HEK293 (cell line): ENCODE results near the gene MUC22.

ENCODE experiments used
- CTCF ChIA-PET: fragments of 350-600 bp; formaldehyde crosslinking; extraction: SDS; loops from one replicate; lab custom pipeline; 2021; ENCODE audit warnings: antibody characterized with exemption; lab: Yijun Ruan, JAX
- POLR2A ChIA-PET: fragments of 300-600 bp; formaldehyde crosslinking; extraction: SDS; loops from one replicate; lab custom pipeline; 2020; ENCODE audit warnings: antibody characterized with exemption, inconsistent platforms; lab: Yijun Ruan, JAX
- H3K27ac ChIP-seq: fragments of 200-500 bp; sonication (Bioruptor generic); 2 replicates; pipeline ENCODE4 v1.5.1; 2014; ENCODE audit warnings: low read depth, low read length, control low read depth, inconsistent platforms; ENCODE audit errors: extremely low read depth
- H3K36me3 ChIP-seq, 2 experiments: fragments of 200-500 bp in 1 of 2; sonication (Bioruptor generic) in 1 of 2; 1 replicate in 1 of 2; 2 replicates in 1 of 2; pipeline ENCODE4 v1.5.1; 2014 to 2017; ENCODE audit warnings: inconsistent platforms in 2 of 2, low read length in 2 of 2; ENCODE audit not compliant: control insufficient read depth in 2 of 2, insufficient read depth in 1 of 2
- H3K4me1 ChIP-seq: fragments of 200-500 bp; sonication (Bioruptor generic); 2 replicates; pipeline ENCODE4 v1.5.1; 2014; ENCODE audit warnings: mild to moderate bottlenecking, low read length, inconsistent platforms; ENCODE audit not compliant: control insufficient read depth, insufficient read depth
- H3K4me3 ChIP-seq: 2 replicates; pipeline ENCODE4 v1.5.1; 2011; ENCODE audit warnings: low read depth, mild to moderate bottlenecking, control low read depth, low read length, moderate library complexity
- H3K9me3 ChIP-seq: fragments of 200-500 bp; sonication (Bioruptor generic); 2 replicates; pipeline ENCODE4 v1.5.1; 2014; ENCODE audit warnings: low read depth, low read length, inconsistent platforms; ENCODE audit not compliant: control insufficient read depth, insufficient read depth
- KLF16 ChIP-seq: fragments of 450-650 bp; formaldehyde crosslinking; IDR thresholded peaks from 2 replicates; pipeline ENCODE4 v1.5.1; 2017; ENCODE audit warnings: missing biosample characterization, missing genetic modification characterization
- PBX3 ChIP-seq: sonication (generic); formaldehyde crosslinking; IDR thresholded peaks from 2 replicates; pipeline ENCODE4 v1.8.1; 2022; ENCODE audit warnings: mild to moderate bottlenecking, moderate library complexity, missing genetic modification reagents
- PRDM1 ChIP-seq: fragments of 450-650 bp; formaldehyde crosslinking; IDR thresholded peaks from 2 replicates; pipeline ENCODE4; 2016; ENCODE audit warnings: missing biosample characterization, missing genetic modification characterization
- PRDM6 ChIP-seq: fragments of 450-650 bp; formaldehyde crosslinking; IDR thresholded peaks from 2 replicates; pipeline ENCODE4 v1.5.1; 2017; ENCODE audit warnings: missing biosample characterization, missing genetic modification characterization
- ZBTB17 ChIP-seq: fragments of 450-650 bp; formaldehyde crosslinking; IDR thresholded peaks from 2 replicates; pipeline ENCODE4 v1.5.1; 2016; ENCODE audit warnings: missing biosample characterization, missing genetic modification characterization
- ZNF112 ChIP-seq: fragments of 450-650 bp; formaldehyde crosslinking; IDR thresholded peaks from 2 replicates; pipeline ENCODE4 v1.5.0; 2017; ENCODE audit warnings: missing biosample characterization, missing genetic modification characterization
- ZNF148 ChIP-seq: fragments of 450-650 bp; formaldehyde crosslinking; IDR thresholded peaks from 2 replicates; pipeline ENCODE4 v1.5.0; 2017; ENCODE audit warnings: missing biosample characterization, missing genetic modification characterization, borderline replicate concordance
- ZNF223 ChIP-seq: fragments of 450-650 bp; formaldehyde crosslinking; IDR thresholded peaks from 2 replicates; pipeline ENCODE4 v1.5.1; 2016; ENCODE audit warnings: missing biosample characterization, missing genetic modification characterization
- ZNF366 ChIP-seq: fragments of 450-650 bp; formaldehyde crosslinking; conservative IDR thresholded peaks from 2 replicates; pipeline ENCODE4 v1.5.1; 2016; ENCODE audit warnings: missing biosample characterization, missing genetic modification characterization
- ZNF404 ChIP-seq: fragments of 450-650 bp; formaldehyde crosslinking; IDR thresholded peaks from 2 replicates; pipeline ENCODE4 v1.5.1; 2017; ENCODE audit warnings: missing biosample characterization, missing genetic modification characterization
- ZNF48 ChIP-seq: fragments of 450-650 bp; formaldehyde crosslinking; IDR thresholded peaks from 2 replicates; pipeline ENCODE4 v1.5.1; 2016; ENCODE audit warnings: missing biosample characterization, missing genetic modification characterization
- ZNF549 ChIP-seq: fragments of 450-650 bp; IDR thresholded peaks from 2 replicates; pipeline ENCODE4 v1.5.1; 2018; ENCODE audit warnings: missing biosample characterization, missing genetic modification characterization, mild to moderate bottlenecking, inconsistent platforms, moderate library complexity
- ZNF571 ChIP-seq: fragments of 450-650 bp; formaldehyde crosslinking; IDR thresholded peaks from 2 replicates; pipeline ENCODE4 v1.5.0; 2017; ENCODE audit warnings: missing biosample characterization, missing genetic modification characterization
- ZNF621 ChIP-seq: fragments of 450-650 bp; formaldehyde crosslinking; IDR thresholded peaks from 2 replicates; pipeline ENCODE4 v1.5.1; 2017; ENCODE audit warnings: missing biosample characterization, missing genetic modification characterization
- ZNF645 ChIP-seq: fragments of 450-650 bp; formaldehyde crosslinking; IDR thresholded peaks from 2 replicates; pipeline ENCODE4; 2016; ENCODE audit warnings: missing biosample characterization, missing genetic modification characterization
- ZNF654 ChIP-seq: fragments of 450-650 bp; formaldehyde crosslinking; IDR thresholded peaks from 2 replicates; pipeline ENCODE4 v1.5.1; 2016; ENCODE audit warnings: low read depth, missing biosample characterization, missing genetic modification characterization
- ZNF664 ChIP-seq: fragments of 450-650 bp; formaldehyde crosslinking; IDR thresholded peaks from 2 replicates; pipeline ENCODE4 v1.5.1; 2016; ENCODE audit warnings: missing biosample characterization, missing genetic modification characterization
- ZNF701 ChIP-seq: fragments of 450-650 bp; formaldehyde crosslinking; IDR thresholded peaks from 2 replicates; pipeline ENCODE4 v1.5.1; 2016; ENCODE audit warnings: missing biosample characterization, missing genetic modification characterization
- ZNF768 ChIP-seq: fragments of 450-650 bp; formaldehyde crosslinking; IDR thresholded peaks from 2 replicates; pipeline ENCODE4 v1.5.1; 2018; ENCODE audit warnings: missing biosample characterization, mild to moderate bottlenecking, missing genetic modification characterization

The MUC22 gene

GRCh38 chr6:31040801-31041200 is 30.5 kb downstream of the MUC22 start:
- POLR2A ChIA-PET = no interaction called here
- CTCF ChIA-PET = interaction anchor here (0.6 to 3.4 kb wide), 6 partner anchors 8 to 604 kb away, joined by 3 to 18 read pairs (median 8); no protein-coding TSS in a partner anchor
- H3K4me3 ChIP-seq = no peak overlapping the region
- H3K4me1 ChIP-seq = no peaks in the 10 kb centered on the region
- no peaks in the 10 kb centered on the region for H3K36me3 ChIP-seq
- no peaks in the 10 kb centered on the region for H3K9me3 ChIP-seq
- TF ChIP-seq PRDM6 (tag by site-specific recombination) (no peak), ZNF571 (tag by site-specific recombination) (no peak), ZNF223 (tag by site-specific recombination) (no peak), PRDM1 (no peak), ZNF621 (tag by site-specific recombination) (no peak)
- H3K27ac ChIP-seq = no peak overlapping the region

GRCh38 chr6:31041372-31041974 is 31.2 kb downstream of the MUC22 start:
- Histone ChIP-seq H3K4me3 (no peak overlapping the region), H3K4me1 (no peaks in the 10 kb centered on the region), H3K9me3 (no peaks in the 10 kb centered on the region), H3K36me3 (no peaks in the 10 kb centered on the region), H3K27ac (no peak overlapping the region)
- ChIA-PET POLR2A (no interaction called here), CTCF (interaction anchor here (0.6 to 3.4 kb wide), 7 partner anchors 12 to 604 kb away, joined by 3 to 18 read pairs (median 7); no protein-coding TSS in a partner anchor)
- TF ChIP-seq ZNF148 (tag by site-specific recombination) = no peak

GRCh38 chr6:31042806-31043205 is 32.5 kb downstream of the MUC22 start:
- POLR2A ChIA-PET = interaction anchor here (0.7 kb wide), 1 partner anchor 61 kb away, joined by 5 read pairs; no protein-coding TSS in a partner anchor

GRCh38 chr6:31048099-31048498 is 37.8 kb downstream of the MUC22 start:
- H3K4me3 ChIP-seq = no peak overlapping the region
- no peak for TF ChIP-seq ZNF645
- no peak for TF ChIP-seq ZNF112 (tag by site-specific recombination)
- no peak for TF ChIP-seq ZNF404 (tag by site-specific recombination)
- TF ChIP-seq ZNF549 (tag by site-specific recombination) = no peak
- no peak for TF ChIP-seq ZNF768 (tag by site-specific recombination)
- no peak for TF ChIP-seq KLF16
- TF ChIP-seq ZNF701 = no peak
- no peak for TF ChIP-seq ZNF366 (tag by site-specific recombination)
- no peaks in the 10 kb centered on the region for H3K4me1 ChIP-seq
- no peaks in the 10 kb centered on the region for H3K9me3 ChIP-seq
- no peak overlapping the region for H3K27ac ChIP-seq
- ChIA-PET CTCF (interaction anchor here (0.6 to 1.8 kb wide), 8 partner anchors 10 to 1207 kb away, joined by 3 to 9 read pairs (median 4); no protein-coding TSS in a partner anchor), POLR2A (no interaction called here)
- no peaks in the 10 kb centered on the region for H3K36me3 ChIP-seq

More at GRCh38 chr6:31042806-31043205, 32.5 kb downstream of the MUC22 start:
- no peaks in the 10 kb centered on the region for H3K4me1 ChIP-seq
- TF ChIP-seq ZNF48 (tag by site-specific recombination) (no peak), PBX3 (CRISPR knock-in tag) (no peak), ZBTB17 (tag by site-specific recombination) (peak; percentile 47; the same call in 1 of the 2 replicates), ZNF664 (tag by site-specific recombination) (no peak), PRDM1 (peak; percentile 89), ZNF654 (tag by site-specific recombination) (peak; percentile 21; the same call in 1 of the 2 replicates)
- H3K9me3 ChIP-seq = no peaks in the 10 kb centered on the region
- CTCF ChIA-PET = interaction anchor here (0.5 to 3.1 kb wide), 11 partner anchors 9 to 159 kb away, joined by 3 to 18 read pairs (median 4); partner anchors contain the start of gene DDR1
- no peak overlapping the region for H3K27ac ChIP-seq
- no peaks in the 10 kb centered on the region for H3K36me3 ChIP-seq
- H3K4me3 ChIP-seq = no peak overlapping the region
